NCI-H774 (cell line): ENCODE results near the gene ACTN2.
"Not testable (repeated sequence)": the region's sequence is repeated elsewhere in the genome, so short reads cannot be mapped to it uniquely, and the experiment has no call there.

Experiments
- DNase-seq: peaks from one replicate; lab custom pipeline; 2025; lab: John Stamatoyannopoulos, UW

Gene ACTN2

GRCh38 chr1:236685917-236686814 is at the start of gene ACTN2:
ACTN2 (plus strand) TSS chr1:236686499; CDS start chr1:236686674, 175 bp downstream.
- no peak for DNase-seq

GRCh38 chr1:236638945-236639344 is 47.4 kb upstream of the ACTN2 start:
- no peak for DNase-seq

- DNase-seq = no peak
Observed at GRCh38 chr1:236639686-236640085, 46.6 kb upstream of the ACTN2 start.

- DNase-seq = no peak
Observed at GRCh38 chr1:236642763-236643162, 43.5 kb upstream of the ACTN2 start.

- DNase-seq = no peak
Observed at GRCh38 chr1:236645016-236645680, 41.2 kb upstream of the ACTN2 start.

GRCh38 chr1:236654511-236654910 is 31.8 kb upstream of the ACTN2 start:
- no peak for DNase-seq

- DNase-seq = no peak
Observed at GRCh38 chr1:236654957-236655356, 31.3 kb upstream of the ACTN2 start.

GRCh38 chr1:236657398-236657797 is 28.9 kb upstream of the ACTN2 start:
- no peak for DNase-seq

GRCh38 chr1:236659792-236660587 is 26.3 kb upstream of the ACTN2 start:
- DNase-seq = no peak

- no peak for DNase-seq
Observed at GRCh38 chr1:236663934-236664333, 22.4 kb upstream of the ACTN2 start.

- not testable (repeated sequence) for DNase-seq
Observed at GRCh38 chr1:236668909-236669308, 17.4 kb upstream of the ACTN2 start.

GRCh38 chr1:236670060-236670459 is 16.2 kb upstream of the ACTN2 start:
- DNase-seq = no peak

- no peak for DNase-seq
Observed at GRCh38 chr1:236673289-236673919, 12.9 kb upstream of the ACTN2 start.

GRCh38 chr1:236677641-236678235 is 8.6 kb upstream of the ACTN2 start:
- no peak for DNase-seq

GRCh38 chr1:236681219-236681618 is 5.1 kb upstream of the ACTN2 start:
- no peak for DNase-seq

GRCh38 chr1:236685205-236685916 is 938 bp upstream of the ACTN2 start:
- DNase-seq = no peak

- no peak for DNase-seq
Observed at GRCh38 chr1:236686815-236687160, 489 bp downstream of the ACTN2 start.

- no peak for DNase-seq
Observed at GRCh38 chr1:236687273-236687672, 974 bp downstream of the ACTN2 start.

GRCh38 chr1:236688705-236689104 is 2.4 kb downstream of the ACTN2 start:
- no peak for DNase-seq

- DNase-seq = no peak
Observed at GRCh38 chr1:236689713-236690569, 3.6 kb downstream of the ACTN2 start.
